Fibroblast of mammary gland (primary cell): ENCODE results near the gene NQO2.

Experiments used
- DNase-seq: peaks from one replicate; pipeline ENCODE4 v3.0.0-alpha.2; 2010; ENCODE audit warnings: low read depth
- H3K4me3 ChIP-seq: 2 replicates; pipeline ENCODE4 v1.5.1; 2011; ENCODE audit warnings: low read depth, mild to moderate bottlenecking, low read length, moderate library complexity; ENCODE audit not compliant: control insufficient read depth
- TF ChIP-seq, protein P1 (sequence below): conservative IDR thresholded peaks from 2 replicates; pipeline ENCODE4 v1.5.1; 2011; ENCODE audit warnings: low read depth, low read length, inconsistent platforms; ENCODE audit not compliant: control insufficient read depth, insufficient read depth

Gene NQO2

DNA sequence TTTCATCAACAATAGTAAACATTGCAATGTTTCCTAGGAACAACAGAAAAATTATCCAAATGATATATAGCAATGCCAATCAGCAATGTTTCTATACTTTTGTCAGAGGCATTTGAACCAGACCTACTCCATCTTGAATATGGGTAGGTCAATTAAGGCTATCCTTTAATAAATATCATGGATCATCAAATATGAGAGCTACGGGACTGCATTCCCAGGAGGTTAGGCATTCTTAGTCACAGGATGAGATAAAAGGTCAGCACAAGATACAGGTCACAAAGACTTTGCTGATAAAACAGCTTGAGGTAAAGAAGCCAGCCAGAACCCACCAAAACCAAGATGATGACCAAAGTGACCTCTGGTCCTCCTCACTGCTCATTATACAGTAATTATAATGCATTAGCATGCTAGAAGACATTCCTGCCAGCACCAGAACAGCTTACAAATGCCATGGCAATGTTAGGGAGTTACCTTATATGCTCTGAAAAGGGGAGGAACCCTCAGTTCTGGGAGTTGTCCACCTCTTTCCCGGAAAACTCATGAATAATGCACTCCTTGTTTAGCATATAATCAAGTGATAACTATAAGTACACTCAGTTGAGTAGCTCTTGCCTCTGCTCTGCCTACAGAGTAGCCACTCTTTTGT lies 19.8 kb upstream of the NQO2 start:
- H3K4me3 ChIP-seq, result no peak overlapping the region
- TF ChIP-seq, protein P1, sequence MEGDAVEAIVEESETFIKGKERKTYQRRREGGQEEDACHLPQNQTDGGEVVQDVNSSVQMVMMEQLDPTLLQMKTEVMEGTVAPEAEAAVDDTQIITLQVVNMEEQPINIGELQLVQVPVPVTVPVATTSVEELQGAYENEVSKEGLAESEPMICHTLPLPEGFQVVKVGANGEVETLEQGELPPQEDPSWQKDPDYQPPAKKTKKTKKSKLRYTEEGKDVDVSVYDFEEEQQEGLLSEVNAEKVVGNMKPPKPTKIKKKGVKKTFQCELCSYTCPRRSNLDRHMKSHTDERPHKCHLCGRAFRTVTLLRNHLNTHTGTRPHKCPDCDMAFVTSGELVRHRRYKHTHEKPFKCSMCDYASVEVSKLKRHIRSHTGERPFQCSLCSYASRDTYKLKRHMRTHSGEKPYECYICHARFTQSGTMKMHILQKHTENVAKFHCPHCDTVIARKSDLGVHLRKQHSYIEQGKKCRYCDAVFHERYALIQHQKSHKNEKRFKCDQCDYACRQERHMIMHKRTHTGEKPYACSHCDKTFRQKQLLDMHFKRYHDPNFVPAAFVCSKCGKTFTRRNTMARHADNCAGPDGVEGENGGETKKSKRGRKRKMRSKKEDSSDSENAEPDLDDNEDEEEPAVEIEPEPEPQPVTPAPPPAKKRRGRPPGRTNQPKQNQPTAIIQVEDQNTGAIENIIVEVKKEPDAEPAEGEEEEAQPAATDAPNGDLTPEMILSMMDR, result no peak
- DNase-seq, result no peak

DNA sequence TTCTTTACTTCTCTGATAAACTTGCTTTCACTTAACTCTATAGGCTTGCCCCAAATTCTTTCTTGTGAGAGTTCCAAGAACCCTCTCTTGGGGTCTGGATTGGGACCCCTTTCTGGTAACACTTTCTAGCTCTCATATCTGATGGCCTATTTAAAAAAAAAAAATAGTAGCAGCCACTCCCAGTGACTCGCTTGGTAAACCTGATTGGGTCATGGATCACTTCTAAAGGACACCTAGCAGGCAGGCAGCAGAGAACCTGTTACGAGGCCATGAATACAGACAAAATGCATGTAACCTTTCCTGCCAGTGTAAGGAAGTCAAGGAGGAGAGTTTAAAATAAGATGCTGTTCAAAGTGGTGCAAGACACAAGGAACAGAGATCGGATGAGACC lies 19.2 kb upstream of the NQO2 start:
- TF ChIP-seq, protein P1, result no peak
- DNase-seq, result no peak
- no peak overlapping the region for H3K4me3 ChIP-seq

DNA sequence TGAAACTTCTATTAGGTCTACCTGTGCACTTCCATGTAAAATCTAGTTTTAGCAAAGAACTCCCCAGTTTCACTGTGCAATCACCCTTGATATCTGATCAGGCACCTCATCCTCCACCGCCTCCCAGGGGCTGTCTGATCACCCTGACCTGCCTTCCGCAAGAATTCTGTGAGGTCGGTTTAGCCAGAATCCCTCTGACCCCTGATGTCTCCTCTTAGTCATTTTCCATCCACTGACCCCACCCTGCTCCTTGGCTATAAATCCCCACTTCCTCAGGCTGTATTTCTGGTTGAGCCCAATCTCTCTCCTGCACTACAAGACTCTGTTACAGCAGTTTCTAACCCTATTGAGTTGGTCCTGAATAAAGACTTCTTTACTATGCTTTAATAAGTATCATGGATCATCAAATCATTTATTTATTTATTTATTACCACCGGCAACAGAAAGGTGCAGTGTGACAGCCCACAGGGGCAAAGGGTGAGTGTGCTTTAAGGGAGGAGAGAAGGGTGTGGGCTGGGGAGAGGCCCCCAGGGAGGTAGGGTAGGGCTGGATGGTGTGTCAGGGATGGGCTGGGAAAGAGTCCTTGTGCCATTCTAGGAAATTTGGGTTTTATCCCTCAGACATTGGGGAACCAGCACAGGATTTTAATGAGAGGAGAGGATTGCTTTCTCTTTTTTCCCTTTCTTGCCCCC lies 17.1 kb upstream of the NQO2 start:
- DNase-seq, result peak; percentile 38
- TF ChIP-seq, protein P1, result no peak
- no peak overlapping the region for H3K4me3 ChIP-seq

DNA sequence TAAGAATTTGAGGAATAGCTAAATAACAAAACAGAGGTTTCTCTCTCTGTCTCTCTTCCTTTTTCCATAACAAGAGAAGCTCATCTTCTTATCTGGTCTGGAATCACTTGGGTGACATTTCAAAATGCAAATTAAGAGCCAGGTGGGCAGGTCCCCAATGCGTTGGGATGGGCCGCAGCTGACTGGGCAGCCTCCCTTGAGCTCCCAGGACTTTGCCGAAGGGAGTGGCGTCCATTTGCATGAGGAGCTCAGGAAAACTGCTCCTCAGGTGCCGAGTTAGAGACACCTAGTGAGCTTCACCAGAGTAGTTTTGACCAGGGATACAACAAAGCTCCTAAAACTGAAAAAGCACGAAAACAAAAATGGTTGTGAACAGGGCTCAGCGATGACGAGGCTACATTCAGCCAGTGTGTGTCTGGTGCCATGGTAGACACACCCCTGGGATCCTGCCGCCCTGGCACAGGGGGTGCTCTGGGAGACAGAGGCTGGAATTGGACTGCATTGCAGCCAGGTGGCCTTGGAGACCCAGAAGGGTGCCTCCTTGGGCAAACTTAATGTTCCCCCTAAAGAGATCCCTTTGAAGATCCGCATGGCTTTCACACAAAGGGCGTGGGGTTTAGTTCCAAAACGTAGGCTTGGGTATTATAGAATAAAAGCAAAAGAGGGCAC lies 14.8 kb upstream of the NQO2 start:
- no peak for DNase-seq
- H3K4me3 ChIP-seq, result no peak overlapping the region
- TF ChIP-seq, protein P1, result no peak

DNA sequence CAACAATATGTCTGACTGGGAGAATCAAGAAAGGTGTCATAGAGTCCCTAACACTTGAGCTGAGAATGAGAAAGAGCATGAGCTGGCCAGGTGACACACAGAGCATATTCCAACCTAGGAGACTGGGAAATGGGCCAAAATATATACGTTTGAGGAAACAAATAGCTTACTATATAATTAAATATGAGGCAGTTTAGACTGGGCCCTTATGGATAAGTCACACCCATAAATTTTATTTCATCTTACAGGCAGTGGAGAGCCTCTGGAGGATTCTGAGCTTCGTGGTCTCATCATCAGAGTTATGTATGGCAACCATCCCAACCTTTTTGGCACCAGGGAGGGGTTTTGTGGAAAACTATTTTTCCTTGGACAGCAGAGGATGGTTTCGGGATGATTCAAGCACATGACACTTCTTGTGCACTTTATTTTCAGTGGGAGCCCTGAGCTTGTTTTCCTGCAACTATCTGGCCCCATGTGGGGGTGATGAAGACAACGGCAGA lies 12.9 kb upstream of the NQO2 start:
- H3K4me3 ChIP-seq, result no peak overlapping the region
- DNase-seq, result peak; percentile 98
- TF ChIP-seq, protein P1, result no peak

DNA sequence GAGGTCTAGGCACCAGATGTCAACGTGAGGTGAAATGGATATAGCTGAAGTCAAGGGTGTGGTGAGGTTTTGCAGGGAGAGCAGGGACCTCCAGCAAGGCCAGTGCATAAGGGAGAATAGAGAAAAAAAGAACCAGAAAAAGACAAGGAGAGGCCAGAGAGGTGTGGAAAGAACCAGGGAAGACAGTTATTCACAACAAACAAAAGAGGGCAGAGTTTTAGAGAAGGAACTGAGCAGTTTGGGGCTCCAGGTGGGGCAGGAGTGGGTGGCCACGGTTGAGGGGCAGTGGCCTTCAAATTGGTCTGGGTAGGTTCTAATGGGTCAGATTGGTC lies 11.6 kb upstream of the NQO2 start:
- peak overlapping the region; percentile 73 for H3K4me3 ChIP-seq
- DNase-seq, result no peak
- TF ChIP-seq, protein P1, result no peak
